Prostate gland (tissue), 1 donor: ENCODE data around the gene SYT13.

Source experiments
- POLR2A ChIP-seq: fragments of 450-650 bp; IDR thresholded peaks from one replicate; pipeline ENCODE4 v1.6.1; 2016; ENCODE audit warnings: antibody characterized with exemption, mild to moderate bottlenecking
- POLR2AphosphoS5 ChIP-seq: sonication (generic); formaldehyde crosslinking; IDR thresholded peaks from one replicate; pipeline ENCODE4 v1.6.1; 2017; ENCODE audit warnings: antibody characterized with exemption

DNA sequence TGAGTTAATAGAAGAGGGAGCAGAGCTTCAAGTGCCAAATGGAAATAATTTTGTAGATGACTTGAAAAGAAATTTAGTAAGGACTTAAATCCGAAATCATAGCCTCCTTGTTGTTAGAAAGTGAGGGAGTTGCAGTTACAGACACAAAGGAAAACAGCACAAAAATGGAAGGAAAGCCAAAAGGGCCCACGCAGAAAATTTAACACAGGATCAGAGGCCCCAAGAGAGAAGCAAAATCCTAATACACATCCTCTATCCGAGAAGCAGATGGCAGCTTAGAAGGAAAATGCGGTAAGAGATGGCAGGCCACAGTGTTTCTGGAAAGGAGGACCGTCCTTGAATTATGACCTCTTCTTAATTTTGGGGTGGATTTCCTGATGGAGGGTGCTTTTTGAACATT, 48.7 kb upstream of the SYT13 start:
- TF ChIP-seq POLR2A = no peak
- TF ChIP-seq POLR2AphosphoS5 = no peak
